ENCODE data around the gene TFR2.

TFR2 gene

DNA sequence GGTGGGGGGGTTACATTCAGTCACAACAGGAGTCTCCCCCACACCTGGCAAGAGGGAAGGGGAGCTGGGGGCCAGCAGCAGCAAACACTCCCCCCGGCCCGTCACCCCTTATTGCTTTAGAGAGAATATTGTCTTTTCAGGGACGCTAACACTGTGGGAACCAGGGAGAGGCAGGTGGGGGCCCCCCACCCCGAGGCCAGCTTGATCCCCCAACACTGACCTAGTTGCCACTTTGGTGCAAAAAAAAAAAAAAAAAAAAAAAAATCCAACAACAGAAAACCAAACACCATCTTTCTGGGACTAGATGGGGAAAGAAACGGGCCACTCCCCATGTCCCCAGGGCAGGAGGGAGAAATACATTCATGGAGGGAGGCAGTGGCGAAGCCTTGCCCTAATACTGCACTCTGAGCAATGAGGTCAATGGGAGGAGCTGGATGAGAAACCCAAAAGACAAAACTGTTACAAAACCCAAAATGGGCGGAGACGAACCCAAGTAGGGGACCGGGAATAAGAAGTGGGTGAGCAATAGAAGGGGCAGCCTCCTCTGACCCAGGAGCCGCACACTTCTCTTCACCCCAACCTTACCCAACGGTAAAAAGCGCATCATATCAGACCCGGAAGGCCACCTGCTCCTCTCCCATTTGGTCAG, 38.7 kb upstream of the TFR2 start:
- TF ChIP-seq, protein P1, sequence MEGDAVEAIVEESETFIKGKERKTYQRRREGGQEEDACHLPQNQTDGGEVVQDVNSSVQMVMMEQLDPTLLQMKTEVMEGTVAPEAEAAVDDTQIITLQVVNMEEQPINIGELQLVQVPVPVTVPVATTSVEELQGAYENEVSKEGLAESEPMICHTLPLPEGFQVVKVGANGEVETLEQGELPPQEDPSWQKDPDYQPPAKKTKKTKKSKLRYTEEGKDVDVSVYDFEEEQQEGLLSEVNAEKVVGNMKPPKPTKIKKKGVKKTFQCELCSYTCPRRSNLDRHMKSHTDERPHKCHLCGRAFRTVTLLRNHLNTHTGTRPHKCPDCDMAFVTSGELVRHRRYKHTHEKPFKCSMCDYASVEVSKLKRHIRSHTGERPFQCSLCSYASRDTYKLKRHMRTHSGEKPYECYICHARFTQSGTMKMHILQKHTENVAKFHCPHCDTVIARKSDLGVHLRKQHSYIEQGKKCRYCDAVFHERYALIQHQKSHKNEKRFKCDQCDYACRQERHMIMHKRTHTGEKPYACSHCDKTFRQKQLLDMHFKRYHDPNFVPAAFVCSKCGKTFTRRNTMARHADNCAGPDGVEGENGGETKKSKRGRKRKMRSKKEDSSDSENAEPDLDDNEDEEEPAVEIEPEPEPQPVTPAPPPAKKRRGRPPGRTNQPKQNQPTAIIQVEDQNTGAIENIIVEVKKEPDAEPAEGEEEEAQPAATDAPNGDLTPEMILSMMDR (IDR thresholded peaks at IDR 0.05): no peak

DNA sequence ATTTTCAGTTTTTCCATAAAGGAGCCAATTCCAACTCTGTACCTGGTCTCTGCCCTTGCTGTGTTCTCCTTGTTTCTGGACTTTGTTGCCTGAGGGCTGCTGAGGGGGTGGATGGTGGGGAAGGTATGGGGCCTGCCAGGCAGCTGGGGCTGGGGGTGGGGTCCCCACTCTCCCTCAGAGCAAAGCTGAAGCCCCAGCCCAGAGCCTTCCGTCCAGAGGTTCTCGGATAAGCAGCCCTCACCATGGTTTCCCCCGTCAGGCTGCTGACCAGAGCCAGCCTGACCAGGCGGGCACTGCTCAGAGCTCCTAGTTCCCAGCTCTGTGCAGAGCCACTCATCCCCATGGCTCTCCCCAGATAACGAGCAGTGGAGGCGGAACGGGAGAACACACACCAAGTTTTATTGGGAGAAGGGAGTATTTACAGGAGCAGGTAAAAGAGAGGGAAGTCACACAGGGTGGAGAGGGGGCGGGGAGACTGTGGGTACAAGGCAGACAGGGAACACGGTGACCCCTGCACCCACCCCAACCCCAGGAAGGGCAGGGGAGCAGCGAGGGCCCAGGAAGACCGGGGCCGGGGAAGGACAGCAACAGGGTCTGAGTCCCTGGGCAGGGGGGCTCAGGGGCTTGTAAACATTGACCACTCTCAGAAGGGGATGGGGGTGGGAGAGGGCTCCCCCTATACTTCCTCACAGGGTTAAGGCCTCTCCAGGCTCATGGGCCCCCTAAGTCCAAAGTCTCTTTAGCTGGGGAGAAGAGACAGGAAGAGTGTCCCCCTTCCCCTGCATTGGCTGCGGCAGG, 38.0 kb upstream of the TFR2 start:
- Histone ChIP-seq H3K4me1 (peaks cover 0 to 32% (median 12%) of the 10 kb centered on the region in 4 donors), H3K9me3 (no peaks in the 10 kb centered on the region), H3K4me3 (no peak overlapping the region), H3K27ac (peak overlapping the region; percentile 50 to 51), H3K36me3 (peaks cover 59 to 79% (median 73%) of the 10 kb centered on the region in 3 donors), H3K27me3 (no peaks in the 10 kb centered on the region)
- DNase-seq: no peak
- TF ChIP-seq, protein P1 (IDR thresholded peaks at IDR 0.05): no peak
- intact Hi-C loops (cut with DNase I; ENCODE audit: low total_unique reads): loop anchor here (5.0 to 10.0 kb wide), 2 partner anchors 92 to 205 kb away; partner anchors contain the start of genes FBXO24, LRCH4 and TSC22D4

More for the DNA sequence above, 38.7 kb upstream of the TFR2 start:
- H3K27ac ChIP-seq: peak overlapping the region; percentile 50 to 51
- intact Hi-C loops (cut with DNase I; ENCODE audit: low total_unique reads): loop anchor here (5.0 to 10.0 kb wide), 2 partner anchors 93 to 205 kb away; partner anchors contain the start of genes FBXO24, LRCH4 and TSC22D4
- H3K4me3 ChIP-seq: no peak overlapping the region
- no peaks in the 10 kb centered on the region for H3K9me3 ChIP-seq
- H3K36me3 ChIP-seq: peaks cover 67 to 87% (median 81%) of the 10 kb centered on the region in 3 donors
- DNase-seq: peak; percentile 78 to 85
- no peaks in the 10 kb centered on the region for H3K27me3 ChIP-seq
- peaks cover 0 to 32% (median 12%) of the 10 kb centered on the region in 4 donors for H3K4me1 ChIP-seq

DNA sequence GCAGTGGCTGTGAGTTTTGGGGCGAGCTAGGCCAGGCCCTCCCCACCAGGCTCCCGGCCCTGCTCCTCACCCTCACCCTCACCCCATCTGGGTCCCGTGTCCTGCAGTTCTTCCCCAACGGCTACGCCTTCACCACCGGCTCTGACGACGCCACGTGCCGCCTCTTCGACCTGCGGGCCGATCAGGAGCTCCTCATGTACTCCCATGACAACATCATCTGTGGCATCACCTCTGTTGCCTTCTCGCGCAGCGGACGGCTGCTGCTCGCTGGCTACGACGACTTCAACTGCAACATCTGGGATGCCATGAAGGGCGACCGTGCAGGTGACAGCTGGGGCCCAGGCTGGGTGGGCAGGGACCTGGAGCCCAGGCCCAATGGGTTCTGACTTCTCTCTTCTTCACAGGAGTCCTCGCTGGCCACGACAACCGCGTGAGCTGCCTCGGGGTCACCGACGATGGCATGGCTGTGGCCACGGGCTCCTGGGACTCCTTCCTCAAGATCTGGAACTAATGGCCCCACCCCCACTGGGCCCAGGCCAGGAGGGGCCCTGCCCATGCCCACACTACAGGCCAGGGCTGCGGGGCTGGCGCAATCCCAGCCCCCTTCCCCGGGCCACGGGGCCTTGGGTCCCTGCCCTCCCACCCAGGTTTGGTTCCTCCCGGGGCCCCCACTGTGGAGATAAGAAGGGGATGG, 37.1 kb upstream of the TFR2 start:
- no peak for DNase-seq
- Histone ChIP-seq H3K9me3 (no peaks in the 10 kb centered on the region), H3K27me3 (no peaks in the 10 kb centered on the region), H3K4me1 (peaks cover 0 to 32% (median 12%) of the 10 kb centered on the region in 4 donors), H3K4me3 (no peak overlapping the region), H3K36me3 (peaks cover 50 to 70% (median 65%) of the 10 kb centered on the region in 3 donors), H3K27ac (peak overlapping the region; percentile 10 to 39)
- TF ChIP-seq, protein P1 (IDR thresholded peaks at IDR 0.05): no peak
- intact Hi-C loops (cut with DNase I; ENCODE audit: low total_unique reads): loop anchor here (5.0 to 10.0 kb wide), 2 partner anchors 91 to 204 kb away; partner anchors contain the start of genes FBXO24, LRCH4 and TSC22D4

DNA sequence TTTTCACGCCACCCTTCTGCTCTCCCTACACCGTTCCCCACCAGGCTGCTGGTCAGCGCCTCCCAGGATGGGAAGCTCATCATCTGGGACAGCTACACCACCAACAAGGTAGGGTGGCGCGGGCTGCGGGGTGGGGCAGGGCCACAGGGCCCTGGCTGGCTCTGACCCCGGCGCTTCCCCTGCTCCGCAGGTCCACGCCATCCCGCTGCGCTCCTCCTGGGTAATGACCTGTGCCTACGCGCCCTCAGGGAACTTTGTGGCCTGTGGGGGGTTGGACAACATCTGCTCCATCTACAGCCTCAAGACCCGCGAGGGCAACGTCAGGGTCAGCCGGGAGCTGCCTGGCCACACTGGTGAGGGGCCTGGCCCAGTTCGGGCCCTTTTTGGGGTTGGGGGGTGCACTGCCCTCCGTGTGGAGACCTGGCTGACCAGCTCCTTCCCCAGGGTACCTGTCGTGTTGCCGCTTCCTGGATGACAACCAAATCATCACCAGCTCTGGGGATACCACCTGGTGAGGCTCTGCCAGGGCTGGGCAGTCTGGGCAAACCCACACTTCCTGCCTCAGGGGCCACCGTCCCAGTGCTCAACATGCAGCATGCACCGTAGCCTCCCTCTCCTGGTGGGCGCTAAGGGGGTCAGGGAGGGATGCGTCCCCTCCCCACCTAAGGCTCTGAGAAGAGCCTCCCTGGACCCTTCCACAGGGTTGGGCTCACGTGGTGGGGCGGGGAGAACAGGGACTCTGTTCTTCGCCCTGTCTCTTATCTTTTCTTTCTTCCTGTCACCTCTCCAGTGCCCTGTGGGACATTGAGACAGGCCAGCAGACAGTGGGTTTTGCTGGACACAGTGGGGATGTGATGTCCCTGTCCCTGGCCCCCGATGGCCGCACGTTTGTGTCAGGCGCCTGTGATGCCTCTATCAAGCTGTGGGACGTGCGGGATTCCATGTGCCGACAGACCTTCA, 36.2 kb upstream of the TFR2 start:
- intact Hi-C loops (cut with DNase I; ENCODE audit: low total_unique reads): loop anchor here (5.0 to 10.0 kb wide), 2 partner anchors 90 to 203 kb away; partner anchors contain the start of genes FBXO24, LRCH4 and TSC22D4
- Histone ChIP-seq H3K27ac (no peak overlapping the region), H3K36me3 (peaks cover 42 to 62% (median 56%) of the 10 kb centered on the region in 3 donors), H3K9me3 (no peaks in the 10 kb centered on the region), H3K4me1 (peaks cover 0 to 36% (median 14%) of the 10 kb centered on the region in 4 donors), H3K4me3 (no peak overlapping the region), H3K27me3 (no peaks in the 10 kb centered on the region)
- no peak for DNase-seq
- TF ChIP-seq, protein P1 (IDR thresholded peaks at IDR 0.05): no peak
